GM19238 (cell line): ENCODE results near the gene CYP2R1.
"Not testable (repeated sequence)": the region's sequence is repeated elsewhere in the genome, so short reads cannot be mapped to it uniquely, and the experiment has no call there.

Experiments used
- DNase-seq: peaks from one replicate; pipeline ENCODE4 v3.0.0; 2011; ENCODE audit warnings: low spot score; ENCODE audit not compliant: insufficient read length

Gene CYP2R1

GRCh38 chr11:14894657-14895598 lies 2.9 kb upstream of the CYP2R1 start:
- no peak for DNase-seq

DNA sequence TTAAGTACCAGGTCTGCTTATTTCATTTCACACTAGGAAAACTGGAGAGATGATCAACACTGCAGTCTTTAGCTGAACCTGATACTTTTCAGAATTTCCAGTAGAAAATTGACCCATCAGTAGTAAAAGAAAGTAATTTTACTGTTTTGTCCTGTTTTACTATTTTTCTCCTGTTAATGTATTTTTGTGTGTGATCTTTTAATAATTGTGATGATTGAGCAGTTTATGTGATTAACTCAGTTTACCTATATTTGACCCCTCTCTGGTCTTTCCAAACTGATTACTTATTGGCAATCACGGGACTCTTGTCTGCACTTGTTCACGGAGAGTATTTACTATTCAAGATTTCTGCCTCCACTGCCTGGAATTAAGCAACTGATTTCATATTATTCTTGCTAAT lies 546 bp upstream of the CYP2R1 start:
- no peak for DNase-seq

DNA sequence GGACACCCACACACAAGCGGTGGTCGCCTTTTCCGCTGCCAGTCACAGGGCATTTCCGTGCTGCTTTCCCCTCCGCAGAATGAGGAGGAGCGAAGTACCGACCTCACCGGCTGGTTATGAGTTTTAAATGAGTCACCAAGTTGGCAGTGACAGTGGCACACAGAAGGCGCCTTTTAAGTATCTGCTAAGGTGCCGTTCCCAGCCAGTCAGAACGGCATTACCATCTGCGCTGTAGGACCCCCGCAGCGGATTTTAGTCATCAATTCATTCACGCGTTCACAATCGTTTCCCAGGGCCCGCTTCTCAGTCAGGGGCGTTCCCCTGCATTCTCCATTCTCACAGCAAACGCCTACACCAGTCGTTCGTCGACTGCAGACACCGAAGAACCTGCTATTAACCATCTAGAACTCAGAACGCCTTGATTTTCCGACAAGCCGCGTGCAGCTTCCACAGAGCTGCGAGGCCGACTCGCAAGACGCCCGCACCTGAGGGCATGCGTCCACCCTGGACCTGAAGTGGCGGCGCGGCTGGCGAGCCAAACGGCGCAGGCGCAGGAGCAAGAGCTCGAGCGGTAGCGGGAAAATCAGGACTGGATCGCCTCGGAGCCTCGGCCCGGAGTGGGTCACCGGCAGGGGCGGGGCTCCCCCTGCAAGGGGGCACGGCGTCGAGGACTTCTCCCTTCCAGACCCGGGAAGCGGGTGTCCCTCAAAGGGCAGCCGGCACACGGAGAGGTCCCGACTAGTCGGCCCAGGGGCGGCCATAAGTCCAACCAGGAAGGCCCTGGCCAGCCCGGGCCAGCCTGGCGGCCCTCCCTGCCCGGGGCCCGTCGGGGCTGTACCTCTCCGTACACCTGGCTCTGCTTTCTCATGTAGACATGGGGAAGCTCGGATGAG lies 642 bp downstream of the CYP2R1 start:
- peak; percentile 63 for DNase-seq

DNA sequence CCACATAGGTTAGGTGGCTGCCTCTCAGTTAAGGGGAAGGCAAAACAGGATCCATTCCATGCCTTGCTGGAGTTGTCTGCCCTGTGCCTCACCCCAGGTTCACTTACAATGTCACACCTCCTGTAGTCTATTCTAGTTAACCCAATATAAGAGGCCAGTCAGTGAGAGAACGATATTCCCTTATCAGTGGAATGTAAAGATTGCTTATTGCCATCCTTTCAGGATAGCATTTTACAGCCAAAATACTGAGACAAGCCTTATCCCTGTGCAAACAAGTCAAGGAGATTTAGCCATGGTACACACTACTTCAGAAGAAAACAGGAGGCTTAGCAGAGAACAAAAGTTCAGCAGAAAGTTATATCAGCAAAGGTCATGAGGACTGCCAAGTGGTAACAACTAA lies 5.5 kb downstream of the CYP2R1 start:
- no peak for DNase-seq

DNA sequence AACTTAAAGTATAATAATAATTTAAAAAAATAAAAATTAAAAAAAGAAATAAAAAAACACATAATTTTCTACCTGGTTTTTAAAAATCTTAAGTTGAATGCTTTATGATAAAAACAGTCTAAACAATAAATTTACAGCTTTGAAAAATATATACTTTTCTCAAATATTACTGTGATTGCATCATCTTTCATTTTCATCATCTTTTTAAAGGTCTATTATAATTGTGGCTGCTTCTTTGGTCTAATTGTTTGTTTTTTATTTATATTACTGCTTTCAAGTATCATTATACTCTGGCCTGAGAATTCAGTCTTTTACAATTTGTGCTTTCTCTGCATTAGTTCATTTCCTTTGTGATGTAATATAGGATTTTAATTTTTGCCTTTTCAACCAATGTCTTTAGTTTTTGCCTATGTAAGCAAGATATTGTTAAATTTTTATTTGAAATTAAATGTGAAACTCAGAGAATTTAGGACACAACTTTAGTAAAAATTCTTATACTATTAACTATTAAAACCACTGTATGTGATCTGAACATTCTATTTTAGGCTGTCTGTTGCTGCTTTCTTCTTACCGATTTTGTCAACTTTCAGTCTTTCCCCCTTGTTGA lies 7.3 kb downstream of the CYP2R1 start:
- DNase-seq = no peak

GRCh38 chr11:14883683-14884082 lies 8.3 kb downstream of the CYP2R1 start:
- not testable (repeated sequence) for DNase-seq

DNA sequence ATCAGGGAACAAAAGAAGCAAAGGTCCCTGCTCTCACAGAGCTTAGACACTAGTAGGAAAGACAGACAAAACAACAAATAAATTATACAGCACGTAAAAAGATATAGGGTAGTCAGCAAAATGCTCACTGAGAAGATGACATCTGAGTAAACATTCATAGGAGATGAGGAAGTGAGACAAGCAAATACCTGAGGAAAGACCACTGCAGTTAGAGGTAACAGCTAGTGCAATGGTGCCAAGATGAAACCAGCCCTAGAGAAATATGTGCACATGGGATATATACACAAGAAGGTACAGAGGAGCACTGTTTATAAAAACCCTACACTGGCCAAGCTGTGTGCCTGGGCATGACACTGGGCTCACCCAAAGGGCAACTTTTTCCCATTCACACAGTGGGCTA lies 9.8 kb downstream of the CYP2R1 start:
- DNase-seq = no peak

GRCh38 chr11:14881576-14882193 lies 10.3 kb downstream of the CYP2R1 start:
- DNase-seq = no peak

GRCh38 chr11:14875163-14875562 lies 16.9 kb downstream of the CYP2R1 start:
- DNase-seq = no peak

DNA sequence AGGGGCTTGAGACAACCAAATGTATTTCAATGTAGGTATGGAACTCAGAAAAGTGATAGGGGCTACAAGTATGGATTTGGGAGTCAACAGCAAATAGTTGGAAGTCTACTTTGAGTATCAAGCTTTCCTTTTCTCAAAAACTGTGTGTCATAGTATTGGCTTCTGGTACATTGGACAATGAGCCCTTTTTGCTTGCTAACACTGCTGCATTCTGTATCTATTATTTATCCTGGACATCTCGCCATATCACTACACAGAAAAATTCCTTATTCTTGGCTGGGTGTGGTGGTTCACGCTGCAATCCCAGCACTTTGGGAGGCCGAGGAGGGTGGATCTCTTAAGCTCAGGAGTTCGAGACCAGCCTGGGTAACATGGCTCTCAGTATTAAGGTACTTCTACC lies 18.4 kb downstream of the CYP2R1 start:
- DNase-seq = no peak

- DNase-seq = no peak
These were observed 20.0 kb downstream of the CYP2R1 start for GRCh38 chr11:14872032-14872431.

DNA sequence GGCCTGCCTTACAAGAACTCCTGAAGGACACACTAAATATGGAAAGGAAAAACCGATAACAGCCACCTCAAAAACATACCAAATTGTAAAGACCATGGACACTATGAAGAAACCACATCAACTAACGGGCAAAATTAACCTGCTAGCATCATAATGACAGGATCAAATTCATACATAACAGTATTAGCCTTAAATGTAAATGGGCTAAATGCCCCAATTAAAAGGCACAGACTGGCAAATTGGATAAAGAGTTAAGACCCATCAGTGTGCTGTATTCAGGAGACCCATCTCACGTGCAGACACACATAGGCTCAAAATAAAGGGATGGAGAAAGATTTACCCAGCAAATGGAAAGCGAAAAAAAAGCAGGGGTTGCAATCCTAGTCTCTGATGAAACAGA lies 28.3 kb downstream of the CYP2R1 start:
- DNase-seq = not testable (repeated sequence)

- DNase-seq = no peak
These were observed 30.4 kb downstream of the CYP2R1 start for GRCh38 chr11:14861680-14862079.

DNA sequence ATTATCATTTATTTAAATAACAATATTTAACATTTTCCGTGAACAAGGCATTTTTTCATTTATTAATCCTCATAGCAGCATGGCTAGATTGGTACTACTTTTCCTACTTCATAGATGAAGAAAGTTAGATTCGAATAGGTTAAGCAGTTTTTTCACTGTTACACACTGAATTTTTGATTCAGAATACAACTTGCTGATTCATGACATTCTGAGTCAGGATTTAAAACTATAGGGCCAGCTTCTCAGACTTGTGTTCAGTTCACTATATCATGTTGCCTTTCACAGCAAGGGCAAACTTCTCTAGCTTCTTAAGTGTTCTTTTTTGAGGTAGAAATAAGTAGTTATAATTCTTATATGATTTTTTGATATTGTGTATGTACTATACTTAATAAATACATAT lies 31.5 kb downstream of the CYP2R1 start:
- no peak for DNase-seq

GRCh38 chr11:14858404-14858803 lies 33.6 kb downstream of the CYP2R1 start:
- DNase-seq = no peak

DNA sequence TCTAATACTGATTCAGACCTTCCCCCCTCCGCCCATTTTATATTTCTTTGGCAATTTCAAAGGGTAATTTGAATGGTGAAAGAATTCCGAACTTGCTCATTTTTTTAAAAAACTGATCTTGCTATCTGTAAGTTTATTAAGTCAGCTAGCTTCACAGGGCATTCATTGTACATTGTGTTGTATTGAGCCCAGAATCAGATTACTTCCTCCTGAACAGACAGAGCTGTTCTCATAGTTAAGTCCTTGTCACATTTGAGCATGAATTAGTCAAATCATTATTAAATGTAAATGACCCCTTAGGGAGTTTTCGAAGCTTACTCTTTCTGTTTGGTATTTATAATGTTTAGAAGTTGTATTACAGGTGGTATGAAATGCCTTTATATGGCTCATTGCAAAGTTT lies 34.4 kb downstream of the CYP2R1 start:
- no peak for DNase-seq

- no peak for DNase-seq
These were observed 36.1 kb downstream of the CYP2R1 start for GRCh38 chr11:14855890-14856289.

GRCh38 chr11:14854057-14854456 lies 38.0 kb downstream of the CYP2R1 start:
- no peak for DNase-seq

- DNase-seq = no peak
These were observed 39.4 kb downstream of the CYP2R1 start for GRCh38 chr11:14852571-14853177.

DNA sequence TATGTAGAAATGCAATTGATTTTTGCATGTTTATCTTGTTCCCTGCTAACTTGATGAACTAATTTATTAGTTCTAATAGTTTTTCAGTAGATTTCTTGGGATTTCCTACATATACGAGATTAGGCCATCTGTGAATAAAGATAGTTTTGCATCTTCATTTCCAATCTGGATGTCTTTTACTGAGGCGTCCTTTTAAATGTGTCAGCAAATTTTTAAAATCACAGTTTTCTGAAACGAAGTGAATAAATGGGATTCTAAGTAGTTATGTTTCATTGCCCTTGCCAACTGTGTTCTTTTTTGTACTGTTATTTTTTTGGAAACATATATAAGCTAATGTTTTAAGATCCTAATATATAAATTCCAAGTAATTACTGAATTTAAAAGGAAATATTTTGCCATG lies 50.0 kb downstream of the CYP2R1 start:
- no peak for DNase-seq
